Calu3 (cell line): Measurements from ENCODE around the gene VPS54. TPM values are rescaled to one million over a fixed set of nuclear protein-coding genes. Genes with fewer than 3 reads are reported as not detected.

Experiments used
- BruUV-seq: library from RNA; stranded (reverse); fragments of 400-500 nt; replicated peaks from 2 replicates; lab custom pipeline; 2021; lab: Mats Ljungman, UMichigan
- CTCF ChIA-PET: fragments of 300-600 bp; sonication (Branson Sonifier 250); formaldehyde crosslinking; loops from one replicate; lab custom pipeline; 2022; ENCODE audit warnings: antibody characterized with exemption; lab: Charles Lee
- DNase-seq: peaks from one replicate; pipeline ENCODE4 v3.0.0; 2022
- H3K27ac Mint-ChIP-seq: one replicate; pipeline ENCODE4 v1.8.0; 2022; ENCODE audit warnings: mixed read lengths; ENCODE audit not compliant: unreplicated experiment
- H3K27me3 Mint-ChIP-seq: one replicate; pipeline ENCODE4 v1.8.0; 2022; ENCODE audit warnings: mixed read lengths; ENCODE audit not compliant: unreplicated experiment
- H3K36me3 Mint-ChIP-seq: one replicate; pipeline ENCODE4 v1.8.0; 2022; ENCODE audit warnings: mild to moderate bottlenecking, moderate library complexity, mixed read lengths; ENCODE audit not compliant: insufficient read depth, unreplicated experiment
- H3K4me1 Mint-ChIP-seq: one replicate; pipeline ENCODE4 v1.8.0; 2022; ENCODE audit warnings: mild to moderate bottlenecking, low read depth, mixed read lengths; ENCODE audit not compliant: unreplicated experiment
- H3K4me3 Mint-ChIP-seq: one replicate; pipeline ENCODE4 v1.8.0; 2022; ENCODE audit warnings: mild to moderate bottlenecking, low read depth, moderate library complexity, mixed read lengths; ENCODE audit not compliant: unreplicated experiment
- H3K9me3 Mint-ChIP-seq: one replicate; pipeline ENCODE4 v1.8.0; 2022; ENCODE audit warnings: low read depth, mixed read lengths; ENCODE audit not compliant: unreplicated experiment
- CTCF ChIP-seq: fragments of 200-600 bp; IDR thresholded peaks from one replicate; pipeline ENCODE4 v1.8.0; 2022; ENCODE audit warnings: antibody characterized with exemption; ENCODE audit not compliant: unreplicated experiment
- intact Hi-C: fragments of 100-400 bp; cut with micrococcal nuclease; formaldehyde crosslinking; loops from one replicate; pipeline ENCODE4 v1.10.0; 2022; ENCODE audit not compliant: unreplicated experiment
- total RNA-seq: library from RNA; stranded (reverse); gene quantifications from 2 replicates; pipeline ENCODE4 v1.2.3, GENCODE V29; 2022

Gene VPS54
- total RNA-seq, 1 experiment from 2014 or later = 11.7 TPM

GRCh38 chr2:64012115-64012514 lies 7.1 kb downstream of the VPS54 start:
- CTCF ChIA-PET = no interaction called here
- DNase-seq = no peak
- intact Hi-C loops = no loop called here
- TF ChIP-seq CTCF = no peak
- no peaks in the 10 kb centered on the region for H3K27me3 Mint-ChIP-seq
- no peak overlapping the region for H3K27ac Mint-ChIP-seq
- H3K4me1 Mint-ChIP-seq = peaks cover 20% of the 10 kb centered on the region
- BruUV-seq = no TSS peak
- no peak overlapping the region for H3K4me3 Mint-ChIP-seq
- no peaks in the 10 kb centered on the region for H3K9me3 Mint-ChIP-seq
- H3K36me3 Mint-ChIP-seq = no peaks in the 10 kb centered on the region

GRCh38 chr2:64008434-64009009 lies 10.7 kb downstream of the VPS54 start:
- no TSS peak for BruUV-seq
- TF ChIP-seq CTCF = no peak
- H3K4me3 Mint-ChIP-seq = no peak overlapping the region
- DNase-seq = no peak
- H3K9me3 Mint-ChIP-seq = no peaks in the 10 kb centered on the region
- no peak overlapping the region for H3K27ac Mint-ChIP-seq
- intact Hi-C loops = no loop called here
- H3K27me3 Mint-ChIP-seq = no peaks in the 10 kb centered on the region
- H3K36me3 Mint-ChIP-seq = no peaks in the 10 kb centered on the region
- H3K4me1 Mint-ChIP-seq = peaks cover 12% of the 10 kb centered on the region
- CTCF ChIA-PET = no interaction called here

GRCh38 chr2:64007924-64008323 lies 11.3 kb downstream of the VPS54 start:
- no peaks in the 10 kb centered on the region for H3K36me3 Mint-ChIP-seq
- H3K27ac Mint-ChIP-seq = no peak overlapping the region
- H3K4me1 Mint-ChIP-seq = peaks cover 10% of the 10 kb centered on the region

GRCh38 chr2:64005707-64006356 lies 13.4 kb downstream of the VPS54 start:
- CTCF ChIA-PET = no interaction called here
- H3K36me3 Mint-ChIP-seq = no peaks in the 10 kb centered on the region
- no TSS peak for BruUV-seq
- no peaks in the 10 kb centered on the region for H3K27me3 Mint-ChIP-seq
- DNase-seq = no peak
- TF ChIP-seq CTCF = no peak
- no peaks in the 10 kb centered on the region for H3K9me3 Mint-ChIP-seq
- intact Hi-C loops = no loop called here
- no peak overlapping the region for H3K27ac Mint-ChIP-seq
- no peaks in the 10 kb centered on the region for H3K4me1 Mint-ChIP-seq
- no peak overlapping the region for H3K4me3 Mint-ChIP-seq

More at GRCh38 chr2:64007924-64008323, 11.3 kb downstream of the VPS54 start:
- intact Hi-C loops = no loop called here
- H3K27me3 Mint-ChIP-seq = no peaks in the 10 kb centered on the region
- DNase-seq = no peak
- H3K4me3 Mint-ChIP-seq = no peak overlapping the region
- no peak for TF ChIP-seq CTCF
- H3K9me3 Mint-ChIP-seq = no peaks in the 10 kb centered on the region
- CTCF ChIA-PET = no interaction called here
- no TSS peak for BruUV-seq
